Thoracic aorta (tissue), 2 donors: Measurements from ENCODE around the gene GSTP1. TPM values are rescaled to one million over a fixed set of nuclear protein-coding genes. Genes with fewer than 3 reads are reported as not detected.

Experiments used
- ATAC-seq: fragments of 150-250 bp; one replicate; pipeline ENCODE4 v1.8.0; 2017; ENCODE audit warnings: low read depth; ENCODE audit not compliant: insufficient number of reproducible peaks, low FRiP score
- DNase-seq: peaks from one replicate; pipeline ENCODE4 v3.0.0-alpha.2; 2020; ENCODE audit warnings: low spot score
- H3K27ac ChIP-seq, 2 donors: fragments of 200-600 bp; sonication (generic); 1 replicate in 1 of 2; 2 replicates in 1 of 2; pipeline ENCODE4 v1.5.1; 2016; ENCODE audit warnings: mild to moderate bottlenecking in 2 of 2, moderate library complexity in 2 of 2
- H3K27me3 ChIP-seq: fragments of 200-600 bp; sonication (generic); replicated peaks from 2 replicates; pipeline ENCODE4 v1.6.0; 2016; ENCODE audit warnings: mild to moderate bottlenecking; ENCODE audit not compliant: insufficient read depth
- H3K36me3 ChIP-seq: fragments of 200-600 bp; sonication (generic); one replicate; pipeline ENCODE4 v1.5.1; 2016
- H3K4me1 ChIP-seq, 2 donors: fragments of 200-600 bp; sonication (generic); 1 replicate in 1 of 2; 2 replicates in 1 of 2; pipeline versions ENCODE4 v1.5.1 to v1.6.0; 2016; ENCODE audit warnings: low read depth in 2 of 2, mild to moderate bottlenecking in 1 of 2; ENCODE audit not compliant: control insufficient read depth in 1 of 2
- H3K4me3 ChIP-seq: fragments of 200-600 bp; sonication (generic); 2 replicates; pipeline ENCODE4 v1.5.1; 2016; ENCODE audit warnings: mild to moderate bottlenecking
- H3K9me3 ChIP-seq: fragments of 200-600 bp; sonication (generic); 2 replicates; pipeline ENCODE4 v1.5.1; 2016
- total RNA-seq, 2 donors: library from RNA; depleted of rRNA; stranded (reverse); fragments of >200 nt; gene quantifications; one replicate each; pipeline versions ENCODE4 v1.1.0 to v1.2.3, GENCODE V29; 2016
- TF ChIP-seq, protein P1 (sequence below): fragments of 200-600 bp; sonication (generic); IDR thresholded peaks from one replicate; pipeline ENCODE4 v1.5.1; 2019; ENCODE audit warnings: antibody characterized with exemption

The GSTP1 gene
- total RNA-seq, 2 donors from 2014 or later, result 272 to 744 TPM

DNA sequence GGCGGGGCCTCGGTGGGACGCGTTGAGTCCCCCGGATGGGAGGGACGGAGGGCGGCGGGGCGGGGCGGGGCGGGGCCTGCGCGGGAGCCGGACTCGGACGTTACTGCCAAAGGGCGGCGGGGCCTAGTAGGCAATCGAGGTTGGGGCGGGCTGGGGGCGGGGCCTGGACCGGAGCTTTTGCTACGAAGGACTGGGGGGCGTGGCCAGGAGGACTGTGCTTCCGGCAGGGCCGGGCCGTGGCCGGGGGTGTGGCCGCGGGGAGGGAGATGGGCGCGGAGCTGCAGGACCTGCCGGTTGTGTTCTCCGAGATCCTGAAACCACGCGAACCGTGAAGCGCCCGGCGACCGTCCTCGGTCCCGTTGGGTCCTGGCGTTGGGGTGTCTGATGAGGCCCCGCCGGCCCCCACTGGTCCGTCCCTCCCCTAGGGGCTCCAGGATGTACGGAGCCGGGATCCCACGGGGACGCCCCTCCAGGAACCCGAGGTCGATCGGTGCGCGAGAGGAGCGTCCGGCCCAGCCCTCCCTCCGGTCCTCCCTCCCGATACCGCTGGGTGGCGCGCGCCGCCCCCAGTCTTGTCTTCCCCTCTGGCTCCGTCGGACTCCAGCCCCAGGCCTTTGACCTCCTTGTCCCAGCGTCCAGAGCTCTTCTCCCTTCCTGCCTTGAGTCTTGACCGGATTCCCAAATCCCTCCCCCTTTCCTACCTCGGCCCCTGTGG, 46.8 kb downstream of the GSTP1 start:
- TF ChIP-seq, protein P1, sequence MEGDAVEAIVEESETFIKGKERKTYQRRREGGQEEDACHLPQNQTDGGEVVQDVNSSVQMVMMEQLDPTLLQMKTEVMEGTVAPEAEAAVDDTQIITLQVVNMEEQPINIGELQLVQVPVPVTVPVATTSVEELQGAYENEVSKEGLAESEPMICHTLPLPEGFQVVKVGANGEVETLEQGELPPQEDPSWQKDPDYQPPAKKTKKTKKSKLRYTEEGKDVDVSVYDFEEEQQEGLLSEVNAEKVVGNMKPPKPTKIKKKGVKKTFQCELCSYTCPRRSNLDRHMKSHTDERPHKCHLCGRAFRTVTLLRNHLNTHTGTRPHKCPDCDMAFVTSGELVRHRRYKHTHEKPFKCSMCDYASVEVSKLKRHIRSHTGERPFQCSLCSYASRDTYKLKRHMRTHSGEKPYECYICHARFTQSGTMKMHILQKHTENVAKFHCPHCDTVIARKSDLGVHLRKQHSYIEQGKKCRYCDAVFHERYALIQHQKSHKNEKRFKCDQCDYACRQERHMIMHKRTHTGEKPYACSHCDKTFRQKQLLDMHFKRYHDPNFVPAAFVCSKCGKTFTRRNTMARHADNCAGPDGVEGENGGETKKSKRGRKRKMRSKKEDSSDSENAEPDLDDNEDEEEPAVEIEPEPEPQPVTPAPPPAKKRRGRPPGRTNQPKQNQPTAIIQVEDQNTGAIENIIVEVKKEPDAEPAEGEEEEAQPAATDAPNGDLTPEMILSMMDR, result peak; percentile 70
- ATAC-seq, result peak; percentile 77

DNA sequence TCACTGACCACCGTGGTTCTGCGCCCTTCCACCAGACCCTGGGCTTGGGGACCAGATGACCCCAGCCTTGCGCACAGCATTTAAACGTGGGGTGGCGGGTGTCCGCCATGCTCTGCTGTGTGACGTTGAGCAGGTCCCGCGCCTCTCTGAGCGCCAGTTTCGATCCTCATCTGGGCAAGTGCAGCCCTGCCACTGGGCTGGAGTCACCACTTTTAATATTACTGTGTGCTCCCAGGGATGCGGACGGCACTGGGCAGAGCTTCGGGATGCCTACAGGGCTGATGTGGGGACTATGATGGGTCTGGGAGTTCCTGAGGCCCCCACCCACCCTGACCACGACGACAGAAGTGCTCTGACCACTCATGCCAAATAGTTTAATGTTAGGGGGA, 47.3 kb downstream of the GSTP1 start:
- TF ChIP-seq, protein P1, result no peak
- H3K27ac ChIP-seq, result peak overlapping the region; percentile 88 to 91
- DNase-seq (no peak), ATAC-seq (no peak)
- peaks cover 5 to 22% of the 10 kb centered on the region in 2 donors for H3K4me1 ChIP-seq
- peak overlapping the region; percentile 86 for H3K4me3 ChIP-seq
- no peaks in the 10 kb centered on the region for H3K9me3 ChIP-seq
- no peaks in the 10 kb centered on the region for H3K27me3 ChIP-seq
- H3K36me3 ChIP-seq, result no peaks in the 10 kb centered on the region

More for the DNA sequence above, 46.8 kb downstream of the GSTP1 start:
- Histone ChIP-seq H3K4me1 (peaks cover 5 to 22% of the 10 kb centered on the region in 2 donors), H3K9me3 (no peaks in the 10 kb centered on the region), H3K27me3 (no peaks in the 10 kb centered on the region), H3K27ac (peak overlapping the region; percentile 88 to 91), H3K4me3 (peak overlapping the region; percentile 86), H3K36me3 (no peaks in the 10 kb centered on the region)
- peak; percentile 97 for DNase-seq

DNA sequence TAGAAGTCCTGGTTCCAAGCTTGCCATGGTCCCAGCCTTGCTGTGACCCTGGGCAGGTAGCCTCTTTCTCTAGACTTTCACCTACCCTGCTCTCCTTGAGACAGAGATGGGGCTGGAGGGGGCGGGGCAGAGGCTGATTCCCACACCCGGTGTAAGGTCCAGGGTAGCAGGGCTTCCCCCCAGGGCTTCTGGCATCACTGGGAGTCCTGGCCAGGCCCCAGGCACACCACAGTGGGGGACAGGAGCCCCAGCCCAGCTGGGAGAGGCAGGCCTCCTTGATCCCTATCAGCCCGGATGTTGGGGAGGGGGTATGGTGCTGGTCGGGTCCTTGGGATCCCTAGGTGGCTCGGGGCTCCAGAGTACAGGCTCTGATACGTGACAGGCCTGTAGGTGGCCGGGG, 47.8 kb downstream of the GSTP1 start:
- TF ChIP-seq, protein P1, result no peak
- ATAC-seq (no peak), DNase-seq (no peak)
- peaks cover 5 to 22% of the 10 kb centered on the region in 2 donors for H3K4me1 ChIP-seq
- no peaks in the 10 kb centered on the region for H3K9me3 ChIP-seq
- no peak overlapping the region for H3K4me3 ChIP-seq
- peak overlapping the region in 1 of 2 donors; percentile 91 for H3K27ac ChIP-seq
- H3K36me3 ChIP-seq, result no peaks in the 10 kb centered on the region
- H3K27me3 ChIP-seq, result no peaks in the 10 kb centered on the region

DNA sequence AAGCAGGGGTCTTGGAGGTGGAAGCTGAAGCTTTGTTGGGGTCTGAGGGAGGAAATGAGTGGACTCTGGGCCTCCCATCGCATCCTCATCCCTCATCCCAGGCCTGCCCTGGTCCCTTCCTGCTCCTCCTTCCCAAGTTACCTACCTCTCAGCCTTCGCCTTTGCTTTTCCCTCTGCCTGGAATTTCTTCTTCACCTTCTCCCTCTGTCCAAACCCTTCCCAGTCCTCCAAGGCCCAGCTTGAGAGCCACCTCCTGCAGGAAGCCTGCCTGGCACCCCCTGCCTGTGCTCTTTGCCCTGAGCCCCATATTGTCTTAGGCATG, 48.2 kb downstream of the GSTP1 start:
- H3K27me3 ChIP-seq, result no peaks in the 10 kb centered on the region
- DNase-seq (no peak), ATAC-seq (no peak)
- TF ChIP-seq, protein P1, result no peak
- peaks cover 5 to 22% of the 10 kb centered on the region in 2 donors for H3K4me1 ChIP-seq
- no peaks in the 10 kb centered on the region for H3K9me3 ChIP-seq
- H3K27ac ChIP-seq, result no peak overlapping the region
- H3K4me3 ChIP-seq, result no peak overlapping the region
- H3K36me3 ChIP-seq, result no peaks in the 10 kb centered on the region

DNA sequence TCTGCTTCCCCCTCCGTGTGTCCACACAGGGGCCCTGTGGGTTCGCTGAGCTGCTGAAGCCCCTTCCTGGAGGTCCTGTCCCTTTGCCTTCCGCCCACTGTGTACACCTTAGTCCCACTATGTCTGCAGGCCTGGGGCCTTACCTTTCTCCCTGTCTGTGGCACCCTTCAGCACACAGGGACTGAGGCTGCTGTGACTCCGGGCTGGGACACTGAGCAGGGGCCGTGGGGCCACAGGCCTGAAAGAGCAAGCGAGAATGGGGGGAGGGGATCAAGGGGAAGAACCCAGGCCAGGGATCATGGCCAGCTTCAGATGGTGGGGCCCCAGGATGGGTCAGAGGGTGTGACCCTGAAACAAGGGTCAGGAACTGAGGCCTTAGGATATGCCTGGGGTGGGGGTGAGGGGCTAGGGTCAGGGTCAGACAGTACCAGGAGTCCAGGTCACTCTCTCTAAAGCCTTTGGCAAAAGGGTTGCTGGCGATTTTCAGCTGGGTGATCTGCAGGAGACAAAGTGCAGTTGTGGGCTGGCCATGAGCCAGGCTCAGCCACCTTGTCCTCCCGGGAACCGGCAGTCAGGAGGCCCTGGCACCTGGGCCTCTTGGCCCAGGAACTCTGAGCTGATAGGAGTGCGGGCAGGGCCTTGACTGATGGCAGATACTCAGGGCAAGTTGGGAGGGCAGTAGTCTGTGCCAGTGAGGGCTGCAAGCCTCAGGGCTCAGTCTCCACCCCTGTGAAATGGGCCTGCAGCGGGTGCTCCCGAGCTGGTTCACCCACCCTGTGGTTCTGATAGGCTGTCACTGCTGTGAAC, 48.8 kb downstream of the GSTP1 start:
- Histone ChIP-seq H3K4me3 (no peak overlapping the region), H3K36me3 (no peaks in the 10 kb centered on the region), H3K4me1 (peaks cover 5 to 22% of the 10 kb centered on the region in 2 donors), H3K9me3 (no peaks in the 10 kb centered on the region), H3K27ac (no peak overlapping the region), H3K27me3 (no peaks in the 10 kb centered on the region)
- TF ChIP-seq, protein P1, result no peak
- DNase-seq (no peak), ATAC-seq (no peak)
